GM12878 (cell line): ENCODE data around the gene DUOX1. TPM values are rescaled to one million over a fixed set of nuclear protein-coding genes. Genes with fewer than 3 reads are reported as not detected.

ENCODE experiments used
- BACH1 ChIP-seq: fragments of 450-650 bp; IDR thresholded peaks from 2 replicates; pipeline ENCODE4 v1.6.1; 2017; ENCODE audit warnings: mild to moderate bottlenecking, borderline replicate concordance
- BCL11A ChIP-seq: IDR thresholded peaks from 2 replicates; pipeline ENCODE4 v1.6.1; 2011; ENCODE audit warnings: low read depth, low read length
- EED ChIP-seq: sonication (generic); IDR thresholded peaks from 2 replicates; pipeline ENCODE4 v1.6.1; 2016; ENCODE audit warnings: antibody characterized with exemption, low read depth
- ESRRA ChIP-seq: IDR thresholded peaks from 2 replicates; pipeline ENCODE4 v1.6.1; 2012; ENCODE audit warnings: mild to moderate bottlenecking, low read length, improper control_type of control experiment
- KDM1A ChIP-seq: fragments of 200-600 bp; sonication (generic); IDR thresholded peaks from 2 replicates; pipeline ENCODE4 v1.6.1; 2016; ENCODE audit warnings: borderline replicate concordance
- MTA2 ChIP-seq: fragments of 450-650 bp; IDR thresholded peaks from 2 replicates; pipeline ENCODE4 v1.6.1; 2016; ENCODE audit warnings: low read depth, mild to moderate bottlenecking, moderate library complexity
- MTA3 ChIP-seq: IDR thresholded peaks from 2 replicates; pipeline ENCODE4 v1.6.1; 2012; ENCODE audit warnings: low read length, inconsistent platforms, borderline replicate concordance
- NBN ChIP-seq: fragments of 450-650 bp; IDR thresholded peaks from 2 replicates; pipeline ENCODE4 v1.6.1; 2016
- NFXL1 ChIP-seq: fragments of 450-650 bp; IDR thresholded peaks from 2 replicates; pipeline ENCODE4 v1.6.1; 2017; ENCODE audit warnings: antibody characterized with exemption, mild to moderate bottlenecking, borderline replicate concordance
- NFYA ChIP-seq: IDR thresholded peaks from 2 replicates; pipeline ENCODE4 v1.6.1; 2011; ENCODE audit warnings: low read depth, mild to moderate bottlenecking, low read length, improper control_type of control experiment, borderline replicate concordance
- NRF1 ChIP-seq: conservative IDR thresholded peaks from 2 replicates; pipeline ENCODE4 v1.6.1; 2011; ENCODE audit warnings: mild to moderate bottlenecking, low read depth, low read length, improper control_type of control experiment
- PAX5 ChIP-seq: IDR thresholded peaks from 2 replicates; pipeline ENCODE4 v1.6.1; 2011; ENCODE audit warnings: low read depth, low read length, borderline replicate concordance
- POLR2AphosphoS2 ChIP-seq: IDR thresholded peaks from 2 replicates; pipeline ENCODE4 v1.6.1; 2011; ENCODE audit warnings: low read depth, mild to moderate bottlenecking, low read length, improper control_type of control experiment, moderate library complexity
- POLR2AphosphoS5 ChIP-seq: IDR thresholded peaks from 2 replicates; pipeline ENCODE4 v1.6.1; 2011; ENCODE audit warnings: mild to moderate bottlenecking, low read length, inconsistent platforms
- POU2F2 ChIP-seq: IDR thresholded peaks from 3 replicates; pipeline ENCODE4 v1.6.1; 2011; ENCODE audit warnings: low read depth, mild to moderate bottlenecking, low read length, borderline replicate concordance
- RAD51 ChIP-seq: fragments of 450-650 bp; IDR thresholded peaks from 2 replicates; pipeline ENCODE4 v1.6.1; 2016; ENCODE audit warnings: moderate library complexity, mild to moderate bottlenecking, inconsistent platforms
- RELA ChIP-seq: fragments of 450-650 bp; IDR thresholded peaks from 2 replicates; pipeline ENCODE4 v1.8.0; 2014; ENCODE audit warnings: borderline replicate concordance; ENCODE audit not compliant: partially characterized antibody
- SMAD1 ChIP-seq: fragments of 450-650 bp; IDR thresholded peaks from 2 replicates; pipeline ENCODE4 v1.6.1; 2018; ENCODE audit warnings: mild to moderate bottlenecking, low read depth; ENCODE audit not compliant: partially characterized antibody
- TCF3 ChIP-seq: IDR thresholded peaks from 2 replicates; pipeline ENCODE4 v1.6.1; 2012; ENCODE audit warnings: low read depth, mild to moderate bottlenecking, low read length, borderline replicate concordance; ENCODE audit not compliant: insufficient read depth
- ZNF207 ChIP-seq: fragments of 450-650 bp; IDR thresholded peaks from 2 replicates; pipeline ENCODE4 v1.6.1; 2014; ENCODE audit warnings: antibody characterized with exemption, mild to moderate bottlenecking, borderline replicate concordance
- ZNF384 ChIP-seq: IDR thresholded peaks from 2 replicates; pipeline ENCODE4 v1.6.1; 2012; ENCODE audit warnings: low read depth, mild to moderate bottlenecking, low read length, improper control_type of control experiment, borderline replicate concordance
- polyA plus RNA-seq, 11 experiments: library from polyadenylated mRNA; depleted of rRNA in 4 of 11; unstranded in 6 of 11; stranded (reverse) in 5 of 11; fragments of >200 nt; fragmentation: Nextera tagmentation in 4 of 11; fragmentation: Illumina TruSeq in 1 of 11; extraction: Ambion mirVana in 4 of 11; extraction: Trizol in 1 of 11; gene quantifications; 1 replicate in 1 of 11; 2 replicates in 10 of 11; pipeline versions ENCODE4 v1.2.1 to v1.2.3, GENCODE V29; 2011 to 2016; ENCODE audit warnings: inconsistent platforms in 2 of 11, missing spikeins in 2 of 11, low read depth in 1 of 11
- total RNA-seq, 4 experiments: library from RNA; depleted of rRNA in 3 of 4; stranded (reverse); fragments of >200 nt in 3 of 4; fragmentation: Illumina TruSeq in 1 of 4; extraction: Trizol in 1 of 4; gene quantifications; 2 replicates each; pipeline versions ENCODE4 v1.2.1 to v1.2.3, GENCODE V29; 2013 to 2021
- TF ChIP-seq, protein P1 (sequence below): fragments of 450-650 bp; IDR thresholded peaks from 2 replicates; pipeline ENCODE4 v1.6.1; 2018; ENCODE audit warnings: mild to moderate bottlenecking, low read depth, moderate library complexity; ENCODE audit not compliant: partially characterized antibody
- TF ChIP-seq, protein P2 (sequence below): IDR thresholded peaks from 2 replicates; pipeline ENCODE4 v1.6.1; 2012; ENCODE audit warnings: low read depth, low read length, improper control_type of control experiment
- TF ChIP-seq, protein P3 (sequence below): fragments of 150-350 bp; IDR thresholded peaks from 2 replicates; pipeline ENCODE4 v1.6.1; 2014; ENCODE audit warnings: mild to moderate bottlenecking, low read depth, low read length
- TF ChIP-seq, protein P4 (sequence below): IDR thresholded peaks from 2 replicates; pipeline ENCODE4 v1.6.1; 2011; ENCODE audit warnings: mild to moderate bottlenecking, low read depth, low read length, moderate library complexity; ENCODE audit not compliant: insufficient replicate concordance

DUOX1 gene
- total and polyA plus RNA-seq, 10 of the 15 experiments (the other 5 are each of a cell fraction or from before 2014, with no cell fraction given): 0.02 to 2.1 (median 0.26) TPM; not detected in 3

DNA sequence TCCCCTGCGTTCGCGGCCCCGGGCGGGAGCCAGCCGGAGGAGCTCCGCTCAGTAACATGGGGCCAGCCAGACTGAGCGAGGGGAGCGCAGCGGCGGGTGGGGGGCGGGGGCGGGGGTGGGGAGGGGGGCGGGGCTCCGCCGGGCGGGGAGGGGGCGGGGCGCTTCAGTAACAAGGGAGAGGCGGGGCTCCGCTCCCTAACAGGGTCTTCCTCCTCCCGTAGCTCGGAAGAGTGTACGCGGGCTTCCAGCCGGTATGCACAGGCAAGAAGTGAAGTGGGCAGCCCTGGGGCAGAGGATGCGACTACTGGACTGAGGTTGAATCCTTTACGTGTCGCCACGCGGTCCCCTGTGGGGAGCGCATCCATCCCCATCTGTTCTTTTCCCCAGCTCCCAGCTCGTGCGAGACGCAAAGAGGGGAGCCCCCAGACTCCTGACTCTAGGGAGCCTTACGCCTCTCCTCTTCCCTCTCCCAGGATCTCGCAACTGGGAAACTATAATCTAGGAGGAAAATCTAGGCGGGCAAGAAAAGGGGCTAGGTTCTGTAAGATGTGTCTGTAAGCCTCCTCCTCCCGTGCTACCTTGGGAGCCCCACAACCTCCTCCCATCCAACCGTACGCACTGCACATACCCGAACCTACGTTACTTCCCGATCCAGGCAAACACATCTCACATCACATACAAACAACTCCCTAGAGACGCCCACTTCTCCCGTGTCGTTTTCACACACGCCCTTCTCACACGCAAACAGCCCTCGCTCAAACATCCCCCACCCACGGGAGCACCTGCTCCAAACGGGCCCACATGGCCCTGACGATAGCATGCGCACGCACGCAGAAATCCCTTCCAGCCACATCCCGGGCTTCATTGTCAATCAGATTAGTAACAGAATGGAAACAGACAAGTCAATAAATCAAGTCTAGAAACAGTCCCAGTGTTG lies 58.4 kb downstream of the DUOX1 start, which contains the start of gene SHF (continued):
- TF ChIP-seq, protein P1, sequence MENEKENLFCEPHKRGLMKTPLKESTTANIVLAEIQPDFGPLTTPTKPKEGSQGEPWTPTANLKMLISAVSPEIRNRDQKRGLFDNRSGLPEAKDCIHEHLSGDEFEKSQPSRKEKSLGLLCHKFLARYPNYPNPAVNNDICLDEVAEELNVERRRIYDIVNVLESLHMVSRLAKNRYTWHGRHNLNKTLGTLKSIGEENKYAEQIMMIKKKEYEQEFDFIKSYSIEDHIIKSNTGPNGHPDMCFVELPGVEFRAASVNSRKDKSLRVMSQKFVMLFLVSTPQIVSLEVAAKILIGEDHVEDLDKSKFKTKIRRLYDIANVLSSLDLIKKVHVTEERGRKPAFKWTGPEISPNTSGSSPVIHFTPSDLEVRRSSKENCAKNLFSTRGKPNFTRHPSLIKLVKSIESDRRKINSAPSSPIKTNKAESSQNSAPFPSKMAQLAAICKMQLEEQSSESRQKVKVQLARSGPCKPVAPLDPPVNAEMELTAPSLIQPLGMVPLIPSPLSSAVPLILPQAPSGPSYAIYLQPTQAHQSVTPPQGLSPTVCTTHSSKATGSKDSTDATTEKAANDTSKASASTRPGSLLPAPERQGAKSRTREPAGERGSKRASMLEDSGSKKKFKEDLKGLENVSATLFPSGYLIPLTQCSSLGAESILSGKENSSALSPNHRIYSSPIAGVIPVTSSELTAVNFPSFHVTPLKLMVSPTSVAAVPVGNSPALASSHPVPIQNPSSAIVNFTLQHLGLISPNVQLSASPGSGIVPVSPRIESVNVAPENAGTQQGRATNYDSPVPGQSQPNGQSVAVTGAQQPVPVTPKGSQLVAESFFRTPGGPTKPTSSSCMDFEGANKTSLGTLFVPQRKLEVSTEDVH: peak; percentile 50
- TF ChIP-seq, protein P2, sequence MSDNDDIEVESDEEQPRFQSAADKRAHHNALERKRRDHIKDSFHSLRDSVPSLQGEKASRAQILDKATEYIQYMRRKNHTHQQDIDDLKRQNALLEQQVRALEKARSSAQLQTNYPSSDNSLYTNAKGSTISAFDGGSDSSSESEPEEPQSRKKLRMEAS: peak; percentile 79; the same call in 1 of the 2 replicates
- TF ChIP-seq RAD51: peak; percentile 56
- peak; percentile 54 for TF ChIP-seq SMAD1
- TF ChIP-seq POLR2AphosphoS2: no peak
- peak; percentile 96 for TF ChIP-seq RELA
- TF ChIP-seq EED: peak; percentile 61
- TF ChIP-seq, protein P3, sequence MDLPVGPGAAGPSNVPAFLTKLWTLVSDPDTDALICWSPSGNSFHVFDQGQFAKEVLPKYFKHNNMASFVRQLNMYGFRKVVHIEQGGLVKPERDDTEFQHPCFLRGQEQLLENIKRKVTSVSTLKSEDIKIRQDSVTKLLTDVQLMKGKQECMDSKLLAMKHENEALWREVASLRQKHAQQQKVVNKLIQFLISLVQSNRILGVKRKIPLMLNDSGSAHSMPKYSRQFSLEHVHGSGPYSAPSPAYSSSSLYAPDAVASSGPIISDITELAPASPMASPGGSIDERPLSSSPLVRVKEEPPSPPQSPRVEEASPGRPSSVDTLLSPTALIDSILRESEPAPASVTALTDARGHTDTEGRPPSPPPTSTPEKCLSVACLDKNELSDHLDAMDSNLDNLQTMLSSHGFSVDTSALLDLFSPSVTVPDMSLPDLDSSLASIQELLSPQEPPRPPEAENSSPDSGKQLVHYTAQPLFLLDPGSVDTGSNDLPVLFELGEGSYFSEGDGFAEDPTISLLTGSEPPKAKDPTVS: no peak
- TF ChIP-seq TCF3: peak; percentile 93; the same call in 1 of the 2 replicates
- peak; percentile 45; the same call in 1 of the 3 replicates for TF ChIP-seq POU2F2
- TF ChIP-seq, protein P4, sequence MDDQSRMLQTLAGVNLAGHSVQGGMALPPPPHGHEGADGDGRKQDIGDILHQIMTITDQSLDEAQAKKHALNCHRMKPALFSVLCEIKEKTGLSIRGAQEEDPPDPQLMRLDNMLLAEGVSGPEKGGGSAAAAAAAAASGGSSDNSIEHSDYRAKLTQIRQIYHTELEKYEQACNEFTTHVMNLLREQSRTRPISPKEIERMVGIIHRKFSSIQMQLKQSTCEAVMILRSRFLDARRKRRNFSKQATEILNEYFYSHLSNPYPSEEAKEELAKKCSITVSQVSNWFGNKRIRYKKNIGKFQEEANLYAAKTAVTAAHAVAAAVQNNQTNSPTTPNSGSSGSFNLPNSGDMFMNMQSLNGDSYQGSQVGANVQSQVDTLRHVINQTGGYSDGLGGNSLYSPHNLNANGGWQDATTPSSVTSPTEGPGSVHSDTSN: no peak
- no peak for TF ChIP-seq NFXL1
- no peak for TF ChIP-seq ZNF384
- peak; percentile 93; the same call in 1 of the 2 replicates for TF ChIP-seq BCL11A
- peak; percentile 89 for TF ChIP-seq POLR2AphosphoS5
- no peak for TF ChIP-seq KDM1A
- peak; percentile 92 for TF ChIP-seq PAX5
- TF ChIP-seq MTA2: peak; percentile 87
- TF ChIP-seq MTA3: no peak
- no peak for TF ChIP-seq ESRRA
- no peak for TF ChIP-seq NFYA
- TF ChIP-seq ZNF207: peak; percentile 10; the same call in 1 of the 2 replicates
- TF ChIP-seq NRF1: no peak
- peak; percentile 90 for TF ChIP-seq NBN
- TF ChIP-seq BACH1: peak; percentile 44; the same call in 1 of the 2 replicates
